DOHH2 (cell line): ENCODE results near the gene GRIP2.

Source experiments
- H3F3A ChIP-seq: fragments of 200-600 bp; sonication (generic), shearing (Covaris generic); 2 replicates; pipeline ENCODE4 v1.6.0; 2016; ENCODE audit warnings: antibody characterized with exemption, mild to moderate bottlenecking; ENCODE audit not compliant: control insufficient read depth, insufficient read depth
- H3K27ac ChIP-seq: fragments of 200-600 bp; sonication (generic); 2 replicates; pipeline ENCODE4 v1.5.1; 2014; ENCODE audit warnings: low read depth, mild to moderate bottlenecking, low read length, moderate library complexity
- H3K27me3 ChIP-seq: fragments of 200-600 bp; sonication (generic); 2 replicates; pipeline ENCODE4 v1.6.1; 2014; ENCODE audit warnings: mild to moderate bottlenecking, low read length, mixed read lengths; ENCODE audit not compliant: control insufficient read depth
- H3K36me3 ChIP-seq: fragments of 200-600 bp; sonication (generic); 2 replicates; pipeline ENCODE4 v1.6.1; 2014; ENCODE audit warnings: mild to moderate bottlenecking, low read length, moderate library complexity, mixed read lengths; ENCODE audit not compliant: control insufficient read depth
- H3K4me1 ChIP-seq: fragments of 200-600 bp; sonication (generic); 2 replicates; pipeline ENCODE4 v1.6.1; 2014; ENCODE audit warnings: mild to moderate bottlenecking, low read length, mixed read lengths; ENCODE audit not compliant: control insufficient read depth
- H3K4me2 ChIP-seq: fragments of 200-600 bp; sonication (generic); 2 replicates; pipeline ENCODE4 v1.6.0; 2014; ENCODE audit warnings: mild to moderate bottlenecking, low read length, moderate library complexity
- H3K4me3 ChIP-seq: fragments of 200-600 bp; sonication (generic); 2 replicates; pipeline ENCODE4 v1.5.1; 2014; ENCODE audit warnings: mild to moderate bottlenecking, low read length, mixed read lengths
- H3K79me2 ChIP-seq: fragments of 200-600 bp; sonication (generic); 2 replicates; pipeline ENCODE4 v1.6.1; 2014; ENCODE audit warnings: mild to moderate bottlenecking, low read length, mixed read lengths; ENCODE audit not compliant: control insufficient read depth
- H3K9me2 ChIP-seq: fragments of 200-600 bp; sonication (generic); replicated peaks from 2 replicates; pipeline ENCODE4 v1.6.1; 2014; ENCODE audit warnings: mild to moderate bottlenecking, low read length, mixed read lengths; ENCODE audit not compliant: control insufficient read depth
- H3K9me3 ChIP-seq: fragments of 200-600 bp; sonication (generic); 2 replicates; pipeline ENCODE4 v1.6.1; 2014; ENCODE audit warnings: antibody characterized with exemption, low read length, mixed read lengths; ENCODE audit not compliant: control insufficient read depth, insufficient read depth
- H4K20me1 ChIP-seq: fragments of 200-600 bp; sonication (generic); 2 replicates; pipeline ENCODE4 v1.6.0; 2014; ENCODE audit warnings: low read depth, mild to moderate bottlenecking, antibody characterized with exemption, low read length, moderate library complexity; ENCODE audit not compliant: control insufficient read depth, insufficient read depth
- CTCF ChIP-seq: fragments of 200-600 bp; sonication (generic); IDR thresholded peaks from one replicate; pipeline ENCODE4 v1.5.1; 2014; ENCODE audit warnings: antibody characterized with exemption, mild to moderate bottlenecking, low read depth, low read length; ENCODE audit not compliant: poor library complexity, severe bottlenecking
- EZH2phosphoT487 ChIP-seq: fragments of 200-600 bp; sonication (generic); IDR thresholded peaks from 2 replicates; pipeline ENCODE4 v1.6.1; 2017; ENCODE audit warnings: borderline replicate concordance, mild to moderate bottlenecking, antibody characterized with exemption, low read length, moderate library complexity, mixed read lengths

GRIP2 gene

GRCh38 chr3:14562121-14562890 lies 22.2 kb upstream of the GRIP2 start:
- Histone ChIP-seq H3F3A (no peaks in the 10 kb centered on the region), H4K20me1 (no peaks in the 10 kb centered on the region), H3K9me2 (no peaks in the 10 kb centered on the region), H3K4me3 (no peak overlapping the region), H3K4me1 (no peaks in the 10 kb centered on the region), H3K4me2 (no peak overlapping the region), H3K27me3 (peaks cover 27% of the 10 kb centered on the region), H3K79me2 (no peaks in the 10 kb centered on the region), H3K27ac (no peak overlapping the region), H3K9me3 (no peaks in the 10 kb centered on the region), H3K36me3 (no peaks in the 10 kb centered on the region)
- TF ChIP-seq CTCF (no peak), EZH2phosphoT487 (no peak)

GRCh38 chr3:14561051-14561960 lies 21.2 kb upstream of the GRIP2 start:
- Histone ChIP-seq H3K4me2 (no peak overlapping the region), H3K27me3 (peaks cover 30% of the 10 kb centered on the region), H3K79me2 (no peaks in the 10 kb centered on the region), H3K9me3 (no peaks in the 10 kb centered on the region), H3K4me1 (no peaks in the 10 kb centered on the region), H3K9me2 (no peaks in the 10 kb centered on the region), H3K4me3 (no peak overlapping the region), H4K20me1 (no peaks in the 10 kb centered on the region), H3K36me3 (no peaks in the 10 kb centered on the region), H3K27ac (no peak overlapping the region), H3F3A (no peaks in the 10 kb centered on the region)
- TF ChIP-seq EZH2phosphoT487: no peak
- TF ChIP-seq CTCF: no peak

GRCh38 chr3:14560110-14560509 lies 20.0 kb upstream of the GRIP2 start:
- H3K4me3 ChIP-seq: no peak overlapping the region
- no peak overlapping the region for H3K27ac ChIP-seq
- TF ChIP-seq CTCF (no peak), EZH2phosphoT487 (no peak)
- no peaks in the 10 kb centered on the region for H3K9me2 ChIP-seq
- no peaks in the 10 kb centered on the region for H3F3A ChIP-seq
- H3K79me2 ChIP-seq: no peaks in the 10 kb centered on the region
- H3K36me3 ChIP-seq: no peaks in the 10 kb centered on the region
- H3K4me1 ChIP-seq: no peaks in the 10 kb centered on the region
- no peak overlapping the region for H3K4me2 ChIP-seq
- H3K27me3 ChIP-seq: peaks cover 30% of the 10 kb centered on the region
- H3K9me3 ChIP-seq: no peaks in the 10 kb centered on the region
- H4K20me1 ChIP-seq: no peaks in the 10 kb centered on the region
